Activated CD4-positive, alpha-beta T cell treated with anti-CD3 and anti-CD28 coated beads, Interleukin-2, amount 50 U/mL, for 1 hour (primary cell): ENCODE data around the gene LRRC3B.
"Not testable (repeated sequence)": the region's sequence is repeated elsewhere in the genome, so short reads cannot be mapped to it uniquely, and the experiment has no call there.

ENCODE experiments used
- DNase-seq: peaks from one replicate; pipeline ENCODE4 v3.0.0-alpha.2; 2020

Gene LRRC3B, protein sequence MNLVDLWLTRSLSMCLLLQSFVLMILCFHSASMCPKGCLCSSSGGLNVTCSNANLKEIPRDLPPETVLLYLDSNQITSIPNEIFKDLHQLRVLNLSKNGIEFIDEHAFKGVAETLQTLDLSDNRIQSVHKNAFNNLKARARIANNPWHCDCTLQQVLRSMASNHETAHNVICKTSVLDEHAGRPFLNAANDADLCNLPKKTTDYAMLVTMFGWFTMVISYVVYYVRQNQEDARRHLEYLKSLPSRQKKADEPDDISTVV

GRCh38 chr3:26622621-26623418 is at the start of gene LRRC3B:
Gene LRRC3B (plus strand): TSS chr3:26622772. CDS start chr3:26709673, 86,901 bp downstream.
- no peak for DNase-seq

DNA sequence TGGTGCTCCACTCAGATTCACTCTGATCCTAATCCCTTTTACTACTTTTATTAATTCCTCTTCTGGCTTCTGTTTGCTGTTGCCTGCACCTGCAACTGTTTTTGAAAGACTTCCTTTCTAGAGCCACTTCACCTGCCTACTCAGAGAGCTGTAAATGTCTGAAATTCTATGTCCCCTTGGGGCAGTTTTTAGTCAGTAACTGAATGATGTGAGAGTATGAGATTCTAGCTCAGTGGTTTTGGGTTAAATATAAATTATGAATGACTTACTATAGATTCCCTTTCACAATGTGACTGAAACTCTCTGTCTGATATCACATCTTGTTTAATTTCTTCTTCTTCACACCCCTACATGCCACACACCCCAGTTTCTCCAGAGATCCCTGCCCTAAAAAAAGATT is 47.8 kb upstream of the LRRC3B start:
- no peak for DNase-seq

DNA sequence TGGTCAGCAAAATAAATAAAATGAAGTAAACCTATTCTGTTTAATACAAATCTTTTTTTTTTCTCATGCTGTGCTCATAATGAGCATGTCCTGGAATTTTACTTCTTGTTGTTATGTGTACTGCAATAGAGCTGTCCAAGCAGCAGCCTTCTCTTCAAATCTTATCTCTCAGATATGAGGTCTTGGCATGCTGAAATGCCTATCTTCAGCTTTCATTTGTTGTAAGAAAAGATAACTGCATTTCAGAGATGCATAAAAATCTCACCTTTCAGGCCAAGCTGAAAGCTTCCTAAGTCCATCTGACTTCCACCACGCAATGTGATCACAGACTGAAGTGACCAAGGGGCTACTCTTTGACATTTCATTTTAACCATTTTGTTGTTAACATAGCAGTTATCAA is 43.5 kb upstream of the LRRC3B start:
- DNase-seq, result no peak

- no peak for DNase-seq
Observed at GRCh38 chr3:26587571-26587970, 35.0 kb upstream of the LRRC3B start.

DNA sequence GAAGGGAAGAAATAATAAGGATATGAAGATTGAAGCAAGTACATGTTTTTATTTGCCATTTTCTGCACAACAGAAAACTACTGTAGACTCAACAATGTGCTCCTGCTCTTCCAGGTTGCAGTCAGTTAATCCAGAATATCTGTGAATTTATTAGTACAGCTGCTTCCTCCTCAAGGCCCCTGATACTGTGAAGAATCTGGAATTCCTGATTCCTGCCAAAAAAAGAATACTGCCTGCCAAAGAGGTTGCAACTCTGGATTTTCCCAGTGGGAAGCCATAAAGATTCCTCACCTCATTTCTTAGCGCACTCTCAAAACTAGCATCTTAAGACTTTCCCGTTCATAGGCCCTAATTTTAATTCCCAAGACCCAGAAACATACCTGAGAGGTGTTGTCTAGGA is 33.6 kb upstream of the LRRC3B start:
- no peak for DNase-seq

DNA sequence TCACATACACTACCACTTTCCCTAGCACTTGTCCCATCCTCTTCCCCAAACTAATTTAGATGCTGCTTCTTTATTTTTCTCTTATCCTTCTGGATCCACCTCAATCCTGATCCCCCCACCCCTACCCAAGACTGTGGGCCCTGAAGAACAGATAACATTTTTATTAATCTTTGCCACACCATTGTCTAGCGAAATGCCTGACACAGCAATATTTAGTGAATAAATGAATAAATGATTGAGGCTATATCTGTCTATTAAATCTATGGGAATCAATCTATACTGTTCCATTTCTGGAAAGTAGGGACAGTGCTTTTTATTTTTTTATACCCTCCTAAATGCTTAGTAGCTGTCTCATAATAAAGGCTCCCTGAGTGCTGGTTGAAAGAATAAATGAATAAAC is 32.9 kb upstream of the LRRC3B start:
- DNase-seq, result no peak

- no peak for DNase-seq
Observed at GRCh38 chr3:26590919-26591484, 31.6 kb upstream of the LRRC3B start.

GRCh38 chr3:26591926-26592325 is 30.6 kb upstream of the LRRC3B start:
- DNase-seq, result no peak

DNA sequence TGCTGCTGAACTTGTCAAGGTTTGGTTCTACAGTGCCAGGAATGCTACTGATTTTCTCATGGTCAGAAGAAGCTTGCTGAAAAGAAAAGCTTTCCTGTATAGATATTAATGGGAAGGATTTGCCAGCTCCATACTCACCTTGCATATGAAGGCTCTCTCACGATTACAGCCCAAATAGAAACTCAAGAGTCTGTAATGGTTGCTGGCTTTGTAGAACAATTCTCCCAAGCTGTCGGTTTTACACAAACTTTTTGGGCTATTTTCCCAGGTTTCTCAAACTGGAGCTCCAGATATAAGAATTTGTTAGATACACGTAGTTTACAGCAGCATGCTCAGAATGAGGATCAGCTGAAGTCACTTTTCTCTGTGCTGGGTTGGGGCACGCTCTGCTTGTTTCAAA is 30.1 kb upstream of the LRRC3B start:
- no peak for DNase-seq

DNA sequence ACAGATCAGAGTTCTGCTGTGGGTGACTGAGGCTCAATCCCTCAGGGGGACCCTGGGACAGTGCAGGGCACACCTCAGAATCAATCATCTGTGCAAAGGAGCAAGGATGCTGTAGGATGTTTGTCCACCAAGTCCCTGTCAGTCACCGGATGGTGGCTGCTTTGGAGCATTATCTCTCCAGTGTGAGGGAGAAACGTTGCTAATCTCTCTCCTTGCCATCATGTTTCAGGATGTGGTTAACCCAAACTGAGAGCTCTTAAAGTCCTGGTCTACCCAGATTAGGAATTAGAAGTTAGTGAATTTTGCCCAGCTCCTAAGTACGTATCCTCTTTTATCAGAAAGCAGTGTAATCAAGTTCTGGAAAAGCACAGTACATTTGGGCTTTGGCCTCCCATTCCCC is 26.2 kb upstream of the LRRC3B start:
- no peak for DNase-seq

DNA sequence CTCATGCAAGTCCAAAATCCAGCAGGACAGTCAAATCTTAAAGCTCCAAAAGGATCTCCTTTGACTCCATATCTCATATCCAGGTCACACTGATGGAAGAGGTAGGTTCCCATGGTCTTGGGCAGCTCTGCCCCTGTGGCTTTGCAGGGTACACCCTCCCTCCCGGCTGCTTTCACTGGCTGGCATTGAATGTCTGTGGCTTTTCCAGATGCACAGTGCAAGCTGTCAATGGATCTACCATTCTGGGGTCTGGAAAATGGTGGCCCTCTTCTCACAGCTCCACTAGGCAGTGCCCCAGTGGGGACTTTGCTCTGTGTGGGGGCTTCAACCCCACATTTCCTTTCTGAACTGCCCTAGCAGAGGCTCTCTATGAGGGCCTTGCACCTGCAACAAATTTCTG is 19.3 kb upstream of the LRRC3B start:
- not testable (repeated sequence) for DNase-seq

GRCh38 chr3:26603771-26604170 is 18.8 kb upstream of the LRRC3B start:
- not testable (repeated sequence) for DNase-seq

- DNase-seq, result no peak
Observed at GRCh38 chr3:26614006-26614685, 8.4 kb upstream of the LRRC3B start.

GRCh38 chr3:26621176-26621575 is 1.4 kb upstream of the LRRC3B start:
- DNase-seq, result no peak

DNA sequence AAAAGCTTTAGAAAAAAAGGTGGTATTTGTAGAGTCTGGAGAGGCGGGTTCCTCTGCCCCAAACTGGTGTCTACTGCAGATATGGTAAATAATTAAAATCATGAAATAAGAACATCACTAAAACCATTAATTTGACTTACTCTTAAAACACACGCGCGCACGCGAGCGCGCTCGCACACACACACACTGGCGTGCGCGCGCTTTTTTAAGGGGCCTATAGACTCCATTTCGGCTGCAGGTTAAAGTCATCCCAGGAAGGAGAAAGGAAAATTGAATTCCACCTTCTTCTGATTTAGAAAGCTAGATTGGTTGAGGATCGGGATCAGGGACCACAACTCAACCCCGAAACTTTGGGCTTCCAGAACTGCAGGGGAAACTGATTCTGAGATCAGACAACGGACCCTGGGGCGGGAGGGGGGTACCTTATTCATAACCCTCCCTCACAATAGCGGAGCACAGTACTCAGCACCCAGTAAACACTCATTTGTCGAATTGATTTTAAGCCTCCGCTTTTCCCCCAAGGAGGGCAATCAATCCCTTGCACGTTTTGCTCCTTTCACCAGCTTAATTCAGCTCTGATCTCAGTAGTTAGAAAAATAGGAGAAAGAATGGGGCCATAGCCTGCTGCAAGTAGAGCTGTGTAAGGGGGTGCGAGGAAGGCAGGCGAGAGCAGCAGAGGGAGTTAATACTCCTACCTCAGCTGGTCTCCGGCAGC is 509 bp upstream of the LRRC3B start:
- DNase-seq, result no peak

DNA sequence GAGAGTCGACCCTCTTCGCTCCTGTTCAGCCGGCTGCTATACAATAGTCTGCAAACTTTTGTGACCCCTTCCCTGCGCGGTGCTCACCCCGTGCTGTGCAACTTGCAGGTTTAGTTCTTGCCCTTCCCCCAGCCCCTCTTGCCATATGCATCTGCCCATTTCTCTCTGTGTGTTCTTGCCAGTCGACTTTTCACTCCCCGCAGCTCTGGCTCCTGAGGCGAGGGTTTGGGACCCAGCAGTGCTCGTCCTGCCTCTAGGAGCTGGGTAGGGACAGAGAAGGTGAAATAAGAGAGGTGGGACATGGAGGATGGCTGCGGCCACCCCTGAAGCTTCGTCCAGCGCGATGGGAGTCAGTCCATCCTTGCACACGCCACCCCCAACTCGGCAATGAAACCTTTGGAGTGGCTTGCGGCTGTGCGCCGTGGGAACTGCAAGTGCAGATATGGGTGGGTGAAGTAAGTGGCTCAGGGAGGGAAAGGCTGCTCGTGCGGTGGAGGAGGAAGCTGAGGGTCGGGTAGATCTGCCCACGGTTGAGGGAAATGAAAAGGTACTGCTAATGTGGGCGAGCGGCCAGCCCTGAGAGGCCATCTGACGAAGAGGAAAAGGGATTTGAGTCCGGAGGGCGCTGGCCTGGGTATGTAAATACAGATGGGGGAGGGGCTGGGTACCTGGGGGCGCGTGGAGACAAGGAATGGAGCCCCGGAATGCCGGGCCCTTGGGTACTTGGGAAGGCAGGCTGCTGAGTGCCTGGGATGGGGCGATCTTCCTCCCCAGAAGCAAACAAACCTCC is 1.0 kb downstream of the LRRC3B start:
- no peak for DNase-seq

DNA sequence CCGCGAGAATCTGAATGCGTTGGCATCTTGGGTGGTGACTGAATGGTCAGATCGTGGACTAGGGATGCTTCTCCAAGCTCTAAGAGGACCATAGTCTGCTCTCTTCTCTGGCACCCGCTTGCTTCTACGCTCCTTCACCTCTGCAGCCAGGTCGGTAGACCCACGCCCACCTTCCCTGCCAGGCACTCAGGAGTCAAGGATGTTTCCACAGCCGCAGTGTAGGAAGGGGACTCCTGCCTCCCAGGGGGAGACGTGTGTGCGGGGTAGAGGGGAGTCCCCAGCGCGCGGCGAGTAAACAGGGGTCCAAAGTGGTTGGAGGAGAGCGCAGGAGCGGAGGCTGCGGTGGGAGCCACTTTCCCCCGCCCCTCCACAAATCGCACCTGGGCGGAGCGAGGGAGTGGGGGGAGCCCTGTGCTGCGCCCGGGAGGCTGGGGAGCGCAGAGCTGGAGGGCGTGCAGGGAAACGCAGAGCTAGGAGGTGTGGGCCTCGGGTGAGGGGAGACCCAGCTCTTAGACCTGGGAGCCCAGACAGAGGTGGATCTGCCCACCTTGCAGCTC is 1.7 kb downstream of the LRRC3B start:
- no peak for DNase-seq

GRCh38 chr3:26625187-26625586 is 2.6 kb downstream of the LRRC3B start:
- DNase-seq, result no peak

GRCh38 chr3:26627080-26627479 is 4.5 kb downstream of the LRRC3B start:
- no peak for DNase-seq

DNA sequence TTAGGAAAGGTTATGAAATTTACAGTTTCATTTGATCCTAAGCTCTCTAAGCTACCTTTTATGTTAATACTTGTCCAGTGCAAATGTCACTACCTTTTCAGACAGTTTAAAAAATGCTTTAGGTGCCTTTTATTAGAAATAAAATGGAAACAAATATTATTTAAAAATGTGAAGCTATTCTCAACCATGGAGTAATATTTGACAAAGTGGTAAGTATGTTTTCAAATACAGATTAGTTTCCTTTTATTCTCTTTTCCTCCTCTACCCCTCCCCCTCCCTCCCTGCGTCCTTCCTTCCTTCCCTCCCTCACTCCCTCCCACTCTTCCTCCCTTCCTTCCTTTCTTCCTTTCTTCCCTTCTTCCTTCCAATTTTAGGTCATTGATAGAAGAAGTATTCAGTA is 6.3 kb downstream of the LRRC3B start:
- DNase-seq, result no peak

DNA sequence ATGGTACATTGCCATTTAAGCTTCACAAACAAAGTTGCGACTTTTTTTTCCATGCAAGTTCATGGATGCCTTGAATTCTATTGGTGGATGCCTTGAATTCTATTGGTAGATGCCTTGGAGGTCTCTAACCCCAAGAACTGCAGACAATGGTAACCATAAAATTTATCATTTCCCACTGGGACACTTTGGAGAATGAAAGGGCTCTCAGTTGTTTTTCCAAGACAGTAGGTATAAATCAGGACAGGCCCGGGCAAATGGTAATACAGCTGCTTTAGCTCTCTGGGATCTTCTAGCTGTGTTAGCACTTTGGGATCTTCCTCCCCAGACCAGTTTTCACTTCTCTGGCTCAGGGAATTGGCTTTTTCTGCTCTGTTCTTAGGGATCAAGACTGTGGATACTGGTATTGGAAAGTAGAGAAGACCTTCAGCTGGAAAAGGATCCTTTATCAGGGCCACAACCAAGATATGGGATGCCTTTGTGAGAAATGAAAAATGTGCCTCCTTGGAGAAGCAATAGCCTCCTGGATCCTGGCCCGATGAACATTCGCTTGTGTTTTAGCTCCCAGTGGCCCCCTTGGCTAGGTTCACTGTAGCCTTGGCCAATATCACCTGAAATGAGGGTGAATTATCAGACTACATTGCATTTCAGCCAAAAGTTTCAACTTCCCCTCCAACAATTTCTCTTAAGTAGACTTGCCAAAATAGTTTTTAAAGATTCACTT is 8.3 kb downstream of the LRRC3B start:
- DNase-seq, result no peak
